H9 (cell line): ENCODE data around the gene ASPSCR1. TPM values are rescaled to one million over a fixed set of nuclear protein-coding genes. Genes with fewer than 3 reads are reported as not detected.

Experiments used
- DNase-seq: peaks from one replicate; pipeline ENCODE4 v3.0.0-alpha.2; 2017
- H2AFZ ChIP-seq: one replicate; pipeline ENCODE4 v1.6.1; 2013; ENCODE audit warnings: mild to moderate bottlenecking, low read length, control low read depth, moderate library complexity
- H2AK5ac ChIP-seq: 2 replicates; pipeline ENCODE4 v1.6.1; 2013; ENCODE audit warnings: low read length, control low read depth, mixed read lengths; ENCODE audit not compliant: insufficient read length
- H2BK120ac ChIP-seq: one replicate; pipeline ENCODE4 v1.6.1; 2013; ENCODE audit warnings: low read depth, mild to moderate bottlenecking, low read length, control low read depth, inconsistent platforms; ENCODE audit not compliant: poor library complexity, severe bottlenecking
- H2BK12ac ChIP-seq: 2 replicates; pipeline ENCODE4 v1.6.1; 2013; ENCODE audit warnings: low read length, control low read depth, mixed read lengths, low read depth; ENCODE audit not compliant: insufficient read length
- H2BK15ac ChIP-seq: 2 replicates; pipeline ENCODE4 v1.6.1; 2013; ENCODE audit warnings: low read depth, low read length, control low read depth
- H2BK20ac ChIP-seq: one replicate; pipeline ENCODE4 v1.6.1; 2013; ENCODE audit warnings: low read depth, mild to moderate bottlenecking, low read length, control low read depth, inconsistent platforms; ENCODE audit not compliant: poor library complexity, severe bottlenecking
- H2BK5ac ChIP-seq: 2 replicates; pipeline ENCODE4 v1.6.1; 2013; ENCODE audit warnings: low read length, control low read depth, mixed read lengths; ENCODE audit not compliant: insufficient read length
- H3K14ac ChIP-seq: 2 replicates; pipeline ENCODE4 v1.6.1; 2013; ENCODE audit warnings: low read length, control low read depth; ENCODE audit not compliant: insufficient read depth
- H3K18ac ChIP-seq: 2 replicates; pipeline ENCODE4 v1.6.1; 2013; ENCODE audit warnings: low read depth, mild to moderate bottlenecking, mixed read lengths, low read length, control low read depth; ENCODE audit not compliant: insufficient read length
- H3K23ac ChIP-seq: 2 replicates; pipeline ENCODE4 v1.6.1; 2013; ENCODE audit warnings: low read length, control low read depth, mixed read lengths, low read depth; ENCODE audit not compliant: insufficient read length
- H3K23me2 ChIP-seq: 2 replicates; pipeline ENCODE4 v1.6.1; 2013; ENCODE audit warnings: low read depth, mild to moderate bottlenecking, mixed read lengths, low read length, control low read depth; ENCODE audit not compliant: insufficient read length, poor library complexity, severe bottlenecking
- H3K27ac ChIP-seq: 2 replicates; pipeline ENCODE4 v1.5.1; 2013; ENCODE audit warnings: low read length, control low read depth, mixed read lengths, low read depth; ENCODE audit not compliant: insufficient read length
- H3K27me3 ChIP-seq: 2 replicates; pipeline ENCODE4 v1.6.1; 2013; ENCODE audit warnings: low read length, control low read depth, inconsistent platforms; ENCODE audit not compliant: insufficient read depth
- H3K4ac ChIP-seq: 2 replicates; pipeline ENCODE4 v1.6.1; 2013; ENCODE audit warnings: low read depth, mild to moderate bottlenecking, control low read depth, inconsistent platforms, low read length, moderate library complexity
- H3K4me1 ChIP-seq: 2 replicates; pipeline ENCODE4 v1.6.1; 2013; ENCODE audit warnings: low read length, control low read depth, inconsistent platforms; ENCODE audit not compliant: insufficient read depth
- H3K4me2 ChIP-seq: 2 replicates; pipeline ENCODE4 v1.6.1; 2013; ENCODE audit warnings: low read length, control low read depth, mixed read lengths; ENCODE audit not compliant: insufficient read length, insufficient read depth
- H3K56ac ChIP-seq: 2 replicates; pipeline ENCODE4 v1.6.1; 2013; ENCODE audit warnings: low read depth, mild to moderate bottlenecking, mixed read lengths, low read length, control low read depth; ENCODE audit not compliant: insufficient read length
- H3K79me1 ChIP-seq: 2 replicates; pipeline ENCODE4 v1.6.1; 2013; ENCODE audit warnings: low read depth, mild to moderate bottlenecking, moderate library complexity, low read length, control low read depth, inconsistent platforms; ENCODE audit not compliant: insufficient read depth, poor library complexity, severe bottlenecking
- H3K79me2 ChIP-seq: 2 replicates; pipeline ENCODE4 v1.6.1; 2013; ENCODE audit warnings: low read length, control low read depth, inconsistent platforms; ENCODE audit not compliant: insufficient read depth
- H3K9ac ChIP-seq: 2 replicates; pipeline ENCODE4 v1.6.1; 2013; ENCODE audit warnings: low read length, control low read depth, mixed read lengths; ENCODE audit not compliant: insufficient read length; ENCODE audit errors: extremely low read depth
- H3K9me3 ChIP-seq: one replicate; pipeline ENCODE4 v1.6.1; 2013; ENCODE audit warnings: low read depth, low read length, inconsistent platforms; ENCODE audit not compliant: control insufficient read depth
- H3T11ph ChIP-seq: one replicate; pipeline ENCODE4 v1.6.1; 2013; ENCODE audit warnings: mild to moderate bottlenecking, low read length, control low read depth, inconsistent platforms
- H4K20me1 ChIP-seq: one replicate; pipeline ENCODE4 v1.6.1; 2013; ENCODE audit not compliant: control insufficient read depth, insufficient read length, insufficient read depth
- H4K5ac ChIP-seq: 2 replicates; pipeline ENCODE4 v1.6.1; 2013; ENCODE audit warnings: low read depth, mild to moderate bottlenecking, mixed read lengths, low read length, control low read depth; ENCODE audit not compliant: insufficient read length
- H4K8ac ChIP-seq: replicated peaks from 2 replicates; pipeline ENCODE4 v1.6.1; 2013; ENCODE audit warnings: low read length, control low read depth, mixed read lengths, low read depth; ENCODE audit not compliant: insufficient read length
- H4K91ac ChIP-seq: 2 replicates; pipeline ENCODE4 v1.6.1; 2013; ENCODE audit warnings: low read depth, mild to moderate bottlenecking, moderate library complexity, mixed read lengths, low read length, control low read depth; ENCODE audit not compliant: insufficient read length
- H3K27ac Mint-ChIP-seq, 3 experiments: 2 replicates in 2 of 3; 3 replicates in 1 of 3; pipeline ENCODE4 v1.8.0; 2020 to 2021; ENCODE audit warnings: mixed read lengths in 3 of 3, mild to moderate bottlenecking in 1 of 3, moderate library complexity in 1 of 3
- H3K27me3 Mint-ChIP-seq: 2 replicates; pipeline ENCODE4 v1.8.0; 2021; ENCODE audit warnings: low read depth, mild to moderate bottlenecking, moderate library complexity, mixed read lengths
- H3K36me3 Mint-ChIP-seq, 3 experiments: 2 replicates in 2 of 3; 3 replicates in 1 of 3; pipeline ENCODE4 v1.8.0; 2020 to 2021; ENCODE audit warnings: low read depth in 3 of 3, mixed read lengths in 3 of 3; ENCODE audit not compliant: insufficient read depth in 1 of 3
- H3K4me1 Mint-ChIP-seq, 2 experiments: 2 replicates each; pipeline ENCODE4 v1.8.0; 2020; ENCODE audit warnings: mixed read lengths in 2 of 2
- H3K4me3 Mint-ChIP-seq, 2 experiments: 2 replicates in 1 of 2; 3 replicates in 1 of 2; pipeline ENCODE4 v1.8.0; 2020 to 2021; ENCODE audit warnings: mild to moderate bottlenecking in 2 of 2, mixed read lengths in 2 of 2, moderate library complexity in 1 of 2
- H3K9me3 Mint-ChIP-seq, 2 experiments: 2 replicates in 1 of 2; 3 replicates in 1 of 2; pipeline ENCODE4 v1.8.0; 2020; ENCODE audit warnings: mild to moderate bottlenecking in 2 of 2, mixed read lengths in 2 of 2, moderate library complexity in 1 of 2
- CTCF ChIP-seq: fragments of 200-600 bp; sonication (generic); conservative IDR thresholded peaks from 3 replicates; pipeline ENCODE4 v1.8.0; 2021; ENCODE audit warnings: antibody characterized with exemption, mild to moderate bottlenecking
- WGBS: extraction: QIAGEN DNeasy Blood & Tissue Kit; methylation state at CpG from one replicate; pipeline ENCODE4 v1.1.7; 2013; ENCODE audit warnings: missing lambda C conversion rate, low lambda C conversion rate, mixed read lengths; ENCODE audit not compliant: insufficient read length; ENCODE audit errors: extremely low coverage; 5-methylcytosine and 5-hydroxymethylcytosine counted together
- total RNA-seq: library from RNA; stranded (reverse); gene quantifications from 2 replicates; pipeline ENCODE4 v1.2.1, GENCODE V29; 2021

ASPSCR1 gene
- total RNA-seq, 1 experiment from 2014 or later = 50.9 TPM

DNA sequence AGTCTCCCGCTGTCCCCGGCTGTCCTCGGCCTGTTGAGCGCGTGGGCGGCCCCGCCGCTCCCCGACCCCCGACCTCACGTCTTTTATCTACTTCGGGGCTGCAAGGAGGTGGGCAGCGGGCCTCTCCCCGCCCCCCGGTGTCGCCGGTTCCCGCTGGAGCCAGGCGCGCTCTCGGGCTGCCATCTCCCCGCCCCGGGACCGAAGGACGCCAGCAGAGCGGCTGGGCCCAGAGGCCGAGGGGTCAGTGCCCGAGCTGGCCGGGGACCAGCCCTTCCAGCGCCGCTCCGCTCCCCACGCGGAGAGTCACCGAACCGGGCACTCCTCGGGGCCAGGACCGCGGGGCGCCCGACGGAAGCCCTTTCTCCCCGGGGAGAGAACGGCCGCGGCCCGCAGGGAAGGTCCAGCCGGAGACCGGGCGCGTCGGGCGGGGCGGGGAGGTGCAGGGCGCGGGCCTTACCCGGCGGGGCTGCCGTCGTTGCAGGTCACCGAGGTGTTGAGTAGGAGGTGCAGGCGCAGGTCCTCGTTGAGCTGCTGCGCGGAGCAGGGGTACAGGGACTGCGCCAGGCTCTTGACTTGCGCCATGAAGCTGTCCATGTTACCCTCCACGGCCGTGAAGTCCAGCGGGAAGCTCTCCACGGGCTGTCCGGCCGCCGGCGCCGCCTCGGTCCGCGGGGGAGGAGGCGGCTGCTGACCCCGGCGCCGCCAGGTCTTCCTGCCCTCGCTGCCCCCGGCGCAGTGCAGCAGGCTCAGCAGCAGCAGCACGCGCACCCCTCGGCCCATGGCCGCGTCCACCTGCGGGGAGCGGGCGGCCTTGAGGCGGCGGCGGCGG is 17.1 kb upstream of the ASPSCR1 start:
- no peak for TF ChIP-seq CTCF
- Histone ChIP-seq H3K14ac (no peak overlapping the region), H2BK120ac (no peak overlapping the region), H3K4me1 (no peaks in the 10 kb centered on the region), H3K23me2 (peaks cover 3% of the 10 kb centered on the region), H3K9me3 (no peaks in the 10 kb centered on the region), H2BK5ac (no peak overlapping the region), H4K91ac (no peak overlapping the region), H3K56ac (no peak overlapping the region), H2AFZ (no peak overlapping the region), H3K9ac (no peak overlapping the region), H3K18ac (no peak overlapping the region), H2AK5ac (no peak overlapping the region), H3K79me1 (no peaks in the 10 kb centered on the region), H4K20me1 (no peaks in the 10 kb centered on the region), H3K4me2 (peak overlapping the region; percentile 4), H3K23ac (no peak overlapping the region), H2BK15ac (no peak overlapping the region), H3K4ac (no peak overlapping the region), H4K8ac (no peak overlapping the region), H2BK20ac (no peak overlapping the region), H3K27me3 (peaks cover 43% of the 10 kb centered on the region; the same call in 1 of the 2 replicates), H3K27ac (no peak overlapping the region), H3T11ph (no peak overlapping the region), H4K5ac (no peak overlapping the region), H2BK12ac (no peak overlapping the region), H3K79me2 (no peaks in the 10 kb centered on the region)
- peak overlapping the region; percentile 36 to 66; a peak in 2 of 5 replicates for H3K4me3 Mint-ChIP-seq
- H3K36me3 Mint-ChIP-seq = no peaks in the 10 kb centered on the region; a peak in 1 of 7 replicates
- no peak overlapping the region for H3K27ac Mint-ChIP-seq
- H3K4me1 Mint-ChIP-seq = peaks cover 9 to 14% of the 10 kb centered on the region in 2 experiments
- peaks cover 75% of the 10 kb centered on the region for H3K27me3 Mint-ChIP-seq
- DNase-seq = peak; percentile 69
- peaks cover 0 to 4% of the 10 kb centered on the region in 2 experiments; a peak in 1 of 5 replicates for H3K9me3 Mint-ChIP-seq
- WGBS = no CpG with 5 or more reads among the region's 98 CpGs
